ENCODE measurements around the gene CENPT.

CENPT gene

DNA sequence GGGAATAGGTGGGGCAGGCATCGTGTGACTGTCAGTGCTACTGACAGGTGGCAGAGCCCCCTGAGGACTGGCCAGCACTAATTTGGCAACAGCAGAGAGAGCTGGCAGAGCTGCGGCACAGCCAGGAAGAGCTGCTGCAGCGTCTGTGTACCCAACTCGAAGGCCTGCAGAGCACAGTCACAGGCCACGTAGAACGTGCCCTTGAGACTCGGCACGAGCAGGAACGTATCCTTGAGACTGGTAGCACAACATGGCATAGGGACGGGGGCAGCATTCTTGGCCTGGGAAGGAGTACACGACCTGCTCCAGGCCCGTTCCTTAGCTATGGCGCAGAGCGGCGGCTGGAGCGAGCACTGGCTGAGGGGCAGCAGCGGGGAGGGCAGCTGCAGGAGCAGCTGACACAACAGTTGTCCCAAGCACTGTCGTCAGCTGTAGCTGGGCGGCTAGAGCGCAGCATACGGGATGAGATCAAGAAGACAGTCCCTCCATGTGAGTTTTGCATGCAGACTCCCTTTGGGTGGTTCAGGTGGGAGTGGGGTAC, 34.2 kb upstream of the CENPT start:
- DNase-seq (ENCODE audit: extremely low read depth, low read depth): no peak
- TF ChIP-seq, protein P1, sequence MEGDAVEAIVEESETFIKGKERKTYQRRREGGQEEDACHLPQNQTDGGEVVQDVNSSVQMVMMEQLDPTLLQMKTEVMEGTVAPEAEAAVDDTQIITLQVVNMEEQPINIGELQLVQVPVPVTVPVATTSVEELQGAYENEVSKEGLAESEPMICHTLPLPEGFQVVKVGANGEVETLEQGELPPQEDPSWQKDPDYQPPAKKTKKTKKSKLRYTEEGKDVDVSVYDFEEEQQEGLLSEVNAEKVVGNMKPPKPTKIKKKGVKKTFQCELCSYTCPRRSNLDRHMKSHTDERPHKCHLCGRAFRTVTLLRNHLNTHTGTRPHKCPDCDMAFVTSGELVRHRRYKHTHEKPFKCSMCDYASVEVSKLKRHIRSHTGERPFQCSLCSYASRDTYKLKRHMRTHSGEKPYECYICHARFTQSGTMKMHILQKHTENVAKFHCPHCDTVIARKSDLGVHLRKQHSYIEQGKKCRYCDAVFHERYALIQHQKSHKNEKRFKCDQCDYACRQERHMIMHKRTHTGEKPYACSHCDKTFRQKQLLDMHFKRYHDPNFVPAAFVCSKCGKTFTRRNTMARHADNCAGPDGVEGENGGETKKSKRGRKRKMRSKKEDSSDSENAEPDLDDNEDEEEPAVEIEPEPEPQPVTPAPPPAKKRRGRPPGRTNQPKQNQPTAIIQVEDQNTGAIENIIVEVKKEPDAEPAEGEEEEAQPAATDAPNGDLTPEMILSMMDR (IDR thresholded peaks at IDR 0.05; ENCODE audit: low read depth, low read length): no peak

DNA sequence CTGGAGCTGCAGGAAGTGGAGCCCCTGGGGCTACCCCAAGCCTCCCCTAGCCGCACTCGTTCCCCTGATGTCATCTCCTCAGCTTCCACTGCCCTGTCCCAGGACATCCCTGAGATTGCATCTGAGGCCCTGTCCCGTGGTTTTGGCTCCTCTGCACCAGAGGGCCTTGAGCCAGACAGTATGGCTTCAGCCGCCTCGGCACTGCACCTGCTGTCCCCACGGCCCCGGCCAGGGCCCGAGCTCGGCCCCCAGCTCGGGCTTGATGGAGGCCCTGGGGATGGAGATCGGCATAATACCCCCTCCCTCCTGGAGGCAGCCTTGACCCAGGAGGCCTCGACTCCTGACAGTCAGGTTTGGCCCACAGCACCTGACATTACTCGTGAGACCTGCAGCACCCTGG, 33.1 kb upstream of the CENPT start:
- DNase-seq (ENCODE audit: extremely low read depth, low read depth): no peak
- TF ChIP-seq, protein P1 (IDR thresholded peaks at IDR 0.05; ENCODE audit: low read depth, low read length): no peak

DNA sequence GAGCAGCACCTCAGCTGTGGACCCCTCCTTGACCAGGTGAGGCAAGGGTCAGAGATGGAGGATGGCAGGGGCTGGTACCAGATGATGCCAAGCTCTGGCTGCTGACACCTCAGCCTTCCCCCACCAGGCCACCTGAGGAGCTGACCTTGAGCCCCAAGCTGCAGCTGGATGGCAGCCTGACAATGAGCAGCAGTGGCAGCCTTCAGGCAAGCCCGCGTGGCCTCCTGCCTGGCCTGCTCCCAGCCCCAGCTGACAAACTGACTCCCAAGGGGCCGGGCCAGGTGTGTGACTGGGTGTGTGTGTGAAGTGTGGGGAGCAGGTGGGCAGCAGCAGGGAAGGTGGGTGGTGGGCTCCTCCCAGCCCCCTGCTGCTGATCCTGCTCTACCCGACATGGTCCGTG, 32.4 kb upstream of the CENPT start:
- TF ChIP-seq, protein P1 (IDR thresholded peaks at IDR 0.05; ENCODE audit: low read depth, low read length): no peak
- DNase-seq (ENCODE audit: extremely low read depth, low read depth): no peak

DNA sequence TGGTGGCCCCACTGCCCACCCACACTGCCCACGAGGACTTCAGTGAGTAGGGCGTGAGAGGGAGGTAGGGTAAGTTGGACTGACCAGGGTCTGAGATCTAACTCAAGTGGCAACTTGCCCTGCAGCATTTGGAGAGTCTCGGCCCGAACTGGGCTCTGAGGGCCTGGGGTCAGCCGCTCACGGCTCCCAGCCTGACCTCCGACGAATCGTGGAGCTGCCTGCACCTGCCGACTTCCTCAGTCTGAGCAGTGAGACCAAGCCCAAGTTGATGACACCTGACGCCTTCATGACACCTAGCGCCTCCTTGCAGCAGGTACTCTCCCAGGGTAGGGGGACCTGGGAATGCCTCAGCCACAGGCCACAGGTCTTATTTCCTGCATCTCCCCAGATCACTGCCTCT, 32.0 kb upstream of the CENPT start:
- no peak for DNase-seq (ENCODE audit: extremely low read depth, low read depth)

DNA sequence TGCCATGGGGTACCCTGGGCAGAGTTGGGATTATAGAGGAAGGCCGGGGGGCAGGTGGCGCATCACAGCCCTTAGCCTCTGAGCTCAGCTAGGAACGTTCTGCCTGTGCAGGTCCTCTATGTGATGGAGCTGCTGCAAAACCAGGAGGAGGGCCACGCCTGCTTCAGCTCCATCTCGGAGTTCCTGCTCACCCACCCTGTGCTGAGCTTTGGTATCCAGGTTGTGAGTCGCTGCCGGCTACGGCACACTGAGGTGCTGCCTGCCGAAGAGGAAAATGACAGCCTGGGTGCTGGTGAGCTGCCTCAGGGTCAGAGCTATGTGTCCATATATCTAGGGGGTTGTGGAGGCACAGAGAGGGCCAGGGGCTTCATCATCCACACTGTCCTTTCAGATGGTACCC, 31.4 kb upstream of the CENPT start:
- DNase-seq (ENCODE audit: extremely low read depth, low read depth): no peak
- TF ChIP-seq, protein P1 (IDR thresholded peaks at IDR 0.05; ENCODE audit: low read depth, low read length): no peak

More for the DNA sequence above, 32.0 kb upstream of the CENPT start:
- TF ChIP-seq, protein P1 (IDR thresholded peaks at IDR 0.05; ENCODE audit: low read depth, low read length): no peak

DNA sequence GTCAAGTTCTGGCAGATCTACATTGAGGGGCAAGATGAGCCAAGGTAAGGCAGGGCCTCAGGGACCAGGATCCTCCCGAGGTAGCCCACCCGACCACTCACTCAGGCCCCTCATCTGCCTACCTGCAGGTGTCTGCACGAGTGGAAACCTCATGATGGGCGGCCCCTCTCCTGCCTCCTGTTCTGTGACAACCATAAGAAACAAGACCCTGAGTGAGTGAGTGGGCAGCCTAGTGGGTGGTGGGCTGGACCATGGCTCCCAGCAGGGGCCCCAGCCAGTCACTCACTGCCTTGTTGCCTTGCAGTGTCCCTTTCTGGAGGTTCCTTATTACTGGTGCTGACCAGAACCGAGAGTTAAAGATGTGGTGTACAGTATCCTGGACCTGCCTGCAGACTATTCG, 30.7 kb upstream of the CENPT start:
- DNase-seq (ENCODE audit: extremely low read depth, low read depth): no peak
- TF ChIP-seq, protein P1 (IDR thresholded peaks at IDR 0.05; ENCODE audit: low read depth, low read length): no peak

DNA sequence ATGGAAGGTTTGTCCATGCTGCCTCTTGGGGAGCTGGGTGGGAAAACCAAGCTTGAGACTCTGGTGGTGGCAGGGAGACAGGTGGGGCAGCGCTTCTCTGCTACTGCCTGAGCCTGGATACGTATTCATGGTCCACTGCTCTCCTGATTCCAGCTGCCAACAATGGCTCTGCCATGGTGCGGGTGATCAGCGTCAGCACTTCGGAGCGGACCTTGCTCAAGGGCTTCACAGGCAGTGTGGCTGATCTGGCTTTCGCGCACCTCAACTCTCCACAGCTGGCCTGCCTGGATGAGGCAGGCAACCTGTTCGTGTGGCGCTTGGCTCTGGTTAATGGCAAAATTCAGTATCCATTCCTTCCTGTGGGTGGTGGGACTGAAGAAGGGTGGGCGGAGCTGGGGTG, 29.6 kb upstream of the CENPT start:
- DNase-seq (ENCODE audit: extremely low read depth, low read depth): no peak
- TF ChIP-seq, protein P1 (IDR thresholded peaks at IDR 0.05; ENCODE audit: low read depth, low read length): no peak
